ENCODE data around the gene PLAGL2. TPM values are rescaled to one million over a fixed set of nuclear protein-coding genes. Genes with fewer than 3 reads are reported as not detected.
A peak's percentile ranks its signal among the peaks of the same experiment; 100 is the strongest.

The PLAGL2 gene
- total and polyA plus RNA-seq, 2 experiments from 2014 or later, result 39.7 to 41.1 TPM

DNA sequence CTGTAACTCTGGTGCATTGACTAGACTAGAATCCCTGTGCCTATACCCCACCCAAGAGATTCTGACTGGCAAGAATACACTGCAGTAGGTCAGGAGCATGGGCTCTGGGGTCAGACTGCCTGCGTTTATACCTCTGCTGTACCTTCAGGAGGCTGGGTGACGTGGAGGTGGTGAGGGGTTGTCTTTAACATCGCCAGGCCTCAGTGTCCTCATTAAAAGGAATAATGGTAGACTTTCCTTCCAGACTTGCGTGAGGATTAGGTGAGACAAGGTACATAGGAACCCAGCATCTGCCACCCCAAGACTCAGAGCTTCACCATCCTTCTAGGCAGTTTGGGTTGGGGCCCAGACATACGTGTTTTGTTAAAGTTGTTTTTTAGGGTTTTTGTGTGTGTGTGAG is 53.8 kb downstream of the PLAGL2 start:
- Histone ChIP-seq H3K27me3 (no peaks in the 10 kb centered on the region), H3K36me3 (replicated peaks; ENCODE audit: insufficient read depth, low read depth) (peaks cover 7% of the 10 kb centered on the region)

DNA sequence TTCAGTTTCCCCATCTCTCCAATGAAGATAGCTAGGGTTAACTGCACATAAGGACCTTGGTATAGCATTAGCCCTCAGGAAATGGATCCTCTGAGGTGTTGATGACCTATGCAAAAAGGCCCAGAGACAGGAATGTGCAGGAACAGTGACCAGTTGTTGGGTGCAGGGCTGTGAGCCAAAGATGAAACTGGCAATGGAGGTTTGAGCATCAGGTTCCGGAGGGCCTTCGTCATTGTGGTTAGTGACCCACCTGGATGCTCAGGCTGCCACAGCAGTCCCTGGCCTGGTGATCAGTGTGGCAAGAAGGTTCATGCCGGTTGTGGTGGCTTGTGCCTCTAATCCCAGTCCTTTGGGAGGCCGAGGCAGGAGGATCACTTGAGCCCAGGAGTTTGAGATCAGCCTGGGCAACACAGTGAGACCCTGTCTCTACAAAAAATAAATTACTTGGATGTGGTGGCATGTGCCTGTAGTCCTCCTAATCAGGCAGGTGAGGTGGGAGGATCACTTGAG is 54.3 kb downstream of the PLAGL2 start:
- DNase-seq (ENCODE audit: low spot score), result no peak
- TF ChIP-seq EZH2phosphoT487 (IDR thresholded peaks at IDR 0.05; ENCODE audit: low read depth, severe bottlenecking, unreplicated experiment) (no peak), EZH2 (IDR thresholded peaks at IDR 0.05; ENCODE audit: borderline replicate concordance) (no peak)
- TF ChIP-seq, protein P1, sequence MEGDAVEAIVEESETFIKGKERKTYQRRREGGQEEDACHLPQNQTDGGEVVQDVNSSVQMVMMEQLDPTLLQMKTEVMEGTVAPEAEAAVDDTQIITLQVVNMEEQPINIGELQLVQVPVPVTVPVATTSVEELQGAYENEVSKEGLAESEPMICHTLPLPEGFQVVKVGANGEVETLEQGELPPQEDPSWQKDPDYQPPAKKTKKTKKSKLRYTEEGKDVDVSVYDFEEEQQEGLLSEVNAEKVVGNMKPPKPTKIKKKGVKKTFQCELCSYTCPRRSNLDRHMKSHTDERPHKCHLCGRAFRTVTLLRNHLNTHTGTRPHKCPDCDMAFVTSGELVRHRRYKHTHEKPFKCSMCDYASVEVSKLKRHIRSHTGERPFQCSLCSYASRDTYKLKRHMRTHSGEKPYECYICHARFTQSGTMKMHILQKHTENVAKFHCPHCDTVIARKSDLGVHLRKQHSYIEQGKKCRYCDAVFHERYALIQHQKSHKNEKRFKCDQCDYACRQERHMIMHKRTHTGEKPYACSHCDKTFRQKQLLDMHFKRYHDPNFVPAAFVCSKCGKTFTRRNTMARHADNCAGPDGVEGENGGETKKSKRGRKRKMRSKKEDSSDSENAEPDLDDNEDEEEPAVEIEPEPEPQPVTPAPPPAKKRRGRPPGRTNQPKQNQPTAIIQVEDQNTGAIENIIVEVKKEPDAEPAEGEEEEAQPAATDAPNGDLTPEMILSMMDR (IDR thresholded peaks at IDR 0.05; ENCODE audit: poor library complexity), result no peak
- H3K36me3 ChIP-seq (replicated peaks; ENCODE audit: insufficient read depth, low read depth), result peaks cover 7% of the 10 kb centered on the region
- H3K9me2 ChIP-seq (replicated peaks; ENCODE audit: insufficient read depth), result no peaks in the 10 kb centered on the region
- H3K9me3 ChIP-seq (ENCODE audit: low read depth), result no peaks in the 10 kb centered on the region
- 100% methylated on average over 4 of the region's 4 CpGs for WGBS (ENCODE audit: low lambda C conversion rate, missing lambda C conversion rate)
- H2AFZ ChIP-seq, result no peak overlapping the region
- H3K4me3 ChIP-seq, result no peak overlapping the region
- peaks cover 4% of the 10 kb centered on the region for H3K4me1 ChIP-seq (ENCODE audit: insufficient read depth)
- H4K20me1 ChIP-seq (ENCODE audit: insufficient read depth, poor library complexity, severe bottlenecking), result no peaks in the 10 kb centered on the region
- no peaks in the 10 kb centered on the region for H3K27me3 ChIP-seq
- H3K4me2 ChIP-seq, result no peak overlapping the region
- no peaks in the 10 kb centered on the region for H3K79me2 ChIP-seq
- peak overlapping the region; percentile 73 for H3K27ac ChIP-seq

More for the DNA sequence above, 53.8 kb downstream of the PLAGL2 start:
- peaks cover 4% of the 10 kb centered on the region for H3K4me1 ChIP-seq (ENCODE audit: insufficient read depth)
- DNase-seq (ENCODE audit: low spot score), result no peak
- H3K4me2 ChIP-seq, result no peak overlapping the region
- no peaks in the 10 kb centered on the region for H3K9me3 ChIP-seq (ENCODE audit: low read depth)
- no peaks in the 10 kb centered on the region for H3K9me2 ChIP-seq (replicated peaks; ENCODE audit: insufficient read depth)
- over 99% methylated on average over 5 of the region's 5 CpGs for WGBS (ENCODE audit: low lambda C conversion rate, missing lambda C conversion rate)
- no peaks in the 10 kb centered on the region for H3K79me2 ChIP-seq
- no peak overlapping the region for H3K4me3 ChIP-seq
- TF ChIP-seq EZH2phosphoT487 (IDR thresholded peaks at IDR 0.05; ENCODE audit: low read depth, severe bottlenecking, unreplicated experiment), result no peak
- no peaks in the 10 kb centered on the region for H4K20me1 ChIP-seq (ENCODE audit: insufficient read depth, poor library complexity, severe bottlenecking)
- peak overlapping the region; percentile 73 for H3K27ac ChIP-seq
- no peak overlapping the region for H2AFZ ChIP-seq

DNA sequence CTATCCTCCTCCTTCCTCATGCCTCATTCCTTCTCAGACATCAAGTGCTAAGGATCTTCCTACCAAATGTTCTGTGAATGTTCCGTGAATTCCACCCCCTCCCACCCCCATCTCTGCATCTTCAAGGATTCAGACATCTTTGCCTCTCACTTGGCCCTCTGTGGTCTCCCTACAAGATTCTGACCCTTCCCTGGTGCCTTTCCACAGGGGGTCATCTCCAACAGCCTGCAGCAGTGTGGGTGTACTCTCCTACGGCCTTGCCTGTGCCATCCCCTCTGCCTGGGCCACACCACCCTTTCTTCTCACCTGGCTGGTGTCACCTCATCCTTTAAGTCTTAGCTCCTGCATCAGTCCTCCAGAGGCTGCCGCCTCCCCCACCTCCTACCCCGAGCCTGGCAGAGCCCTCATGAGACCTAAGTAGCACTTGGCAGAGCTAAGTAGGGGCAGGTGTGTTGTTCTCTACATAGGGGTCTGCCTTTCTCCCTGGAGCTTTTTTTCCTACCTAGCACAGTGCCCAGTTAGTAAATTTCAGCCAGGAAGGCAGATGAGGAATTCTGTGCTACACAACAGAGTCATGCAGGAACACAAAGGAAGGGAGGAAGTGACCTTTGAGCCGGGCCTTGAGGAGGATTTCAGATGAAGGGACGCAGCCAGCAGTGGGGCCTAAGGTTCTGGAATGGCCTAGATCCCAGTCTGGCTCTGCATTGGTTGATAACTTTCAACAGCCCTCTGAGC is 55.0 kb downstream of the PLAGL2 start:
- no peak overlapping the region for H2AFZ ChIP-seq
- DNase-seq (ENCODE audit: low spot score), result peak; percentile 60
- TF ChIP-seq EZH2 (IDR thresholded peaks at IDR 0.05; ENCODE audit: borderline replicate concordance) (no peak), EZH2phosphoT487 (IDR thresholded peaks at IDR 0.05; ENCODE audit: low read depth, severe bottlenecking, unreplicated experiment) (no peak)
- TF ChIP-seq, protein P1 (IDR thresholded peaks at IDR 0.05; ENCODE audit: poor library complexity), result no peak
- no peaks in the 10 kb centered on the region for H3K9me3 ChIP-seq (ENCODE audit: low read depth)
- peaks cover 7% of the 10 kb centered on the region for H3K36me3 ChIP-seq (replicated peaks; ENCODE audit: insufficient read depth, low read depth)
- H3K4me1 ChIP-seq (ENCODE audit: insufficient read depth), result peaks cover 4% of the 10 kb centered on the region
- 83% methylated on average over 6 of the region's 6 CpGs for WGBS (ENCODE audit: low lambda C conversion rate, missing lambda C conversion rate)
- H4K20me1 ChIP-seq (ENCODE audit: insufficient read depth, poor library complexity, severe bottlenecking), result no peaks in the 10 kb centered on the region
- H3K27ac ChIP-seq, result peak overlapping the region; percentile 73
- H3K4me3 ChIP-seq, result no peak overlapping the region
- no peaks in the 10 kb centered on the region for H3K27me3 ChIP-seq
- no peak overlapping the region for H3K4me2 ChIP-seq
- no peaks in the 10 kb centered on the region for H3K79me2 ChIP-seq
- H3K9me2 ChIP-seq (replicated peaks; ENCODE audit: insufficient read depth), result no peaks in the 10 kb centered on the region

DNA sequence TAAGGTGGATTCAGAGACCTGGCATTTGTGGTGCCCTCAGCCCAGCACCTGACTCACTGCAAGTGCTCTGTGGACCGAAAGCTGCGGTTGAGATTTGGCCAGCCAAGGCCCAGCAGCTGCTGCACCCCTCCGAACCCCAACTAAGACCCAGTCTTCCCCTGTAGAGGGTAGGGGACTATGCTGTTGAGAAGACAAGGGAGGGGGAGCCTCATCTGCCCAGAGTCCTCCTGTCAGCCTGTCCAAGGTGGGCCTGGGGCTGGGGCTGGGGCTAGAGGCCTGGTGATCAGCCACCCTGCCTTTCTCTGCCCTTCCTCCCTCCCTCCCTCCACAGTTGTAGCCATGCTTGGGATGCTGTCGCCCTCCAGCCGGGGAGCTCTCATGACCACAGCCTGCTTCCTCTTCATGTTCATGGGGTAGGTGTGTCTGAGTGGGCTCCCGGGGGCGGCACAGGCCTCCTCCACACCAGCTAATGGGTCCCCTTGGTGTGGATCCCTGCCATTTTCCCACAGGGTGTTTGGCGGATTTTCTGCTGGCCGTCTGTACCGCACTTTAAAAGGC is 57.2 kb downstream of the PLAGL2 start:
- DNase-seq (ENCODE audit: low spot score), result no peak
- Histone ChIP-seq H3K9me2 (replicated peaks; ENCODE audit: insufficient read depth) (no peaks in the 10 kb centered on the region), H4K20me1 (ENCODE audit: insufficient read depth, poor library complexity, severe bottlenecking) (no peaks in the 10 kb centered on the region), H3K4me3 (no peak overlapping the region), H2AFZ (no peak overlapping the region), H3K27me3 (no peaks in the 10 kb centered on the region), H3K9me3 (ENCODE audit: low read depth) (no peaks in the 10 kb centered on the region), H3K4me1 (ENCODE audit: insufficient read depth) (peaks cover 4% of the 10 kb centered on the region), H3K4me2 (no peak overlapping the region), H3K27ac (no peak overlapping the region), H3K36me3 (replicated peaks; ENCODE audit: insufficient read depth, low read depth) (peaks cover 7% of the 10 kb centered on the region), H3K79me2 (no peaks in the 10 kb centered on the region)
- TF ChIP-seq EZH2 (IDR thresholded peaks at IDR 0.05; ENCODE audit: borderline replicate concordance), result no peak
- TF ChIP-seq, protein P1 (IDR thresholded peaks at IDR 0.05; ENCODE audit: poor library complexity), result no peak
- no peak for TF ChIP-seq EZH2phosphoT487 (IDR thresholded peaks at IDR 0.05; ENCODE audit: low read depth, severe bottlenecking, unreplicated experiment)
- WGBS (ENCODE audit: low lambda C conversion rate, missing lambda C conversion rate), result 95% methylated on average over 9 of the region's 10 CpGs
